AG04449 (cell line): Measurements from ENCODE around the gene MOCS1.

Source experiments
- CTCF ChIA-PET: fragments of 350-600 bp; formaldehyde crosslinking; extraction: SDS; loops from one replicate; lab custom pipeline; 2021; ENCODE audit warnings: antibody characterized with exemption; lab: Yijun Ruan, JAX
- POLR2A ChIA-PET: fragments of 400-600, 350-600 bp; formaldehyde crosslinking; extraction: SDS; loops from one replicate; lab custom pipeline; 2020; ENCODE audit warnings: antibody characterized with exemption, inconsistent platforms; lab: Yijun Ruan, JAX
- DNase-seq: peaks from one replicate; pipeline ENCODE4 v3.0.0-alpha.2; 2010; ENCODE audit warnings: low read depth, low spot score
- H3K4me3 ChIP-seq: 2 replicates; pipeline ENCODE4 v1.5.1; 2011; ENCODE audit warnings: low read depth, mild to moderate bottlenecking, control low read depth, low read length
- CTCF ChIP-seq: IDR thresholded peaks from one replicate; pipeline ENCODE4 v1.5.1; 2011; ENCODE audit warnings: mild to moderate bottlenecking, moderate library complexity, low read length, control low read depth, inconsistent platforms; ENCODE audit not compliant: insufficient read depth; ENCODE audit errors: missing control alignments

The MOCS1 gene

GRCh38 chr6:39873439-39873838 is 60.8 kb downstream of the MOCS1 start:
- ChIA-PET POLR2A (no interaction called here), CTCF (interaction anchor here (0.9 to 10.8 kb wide), 6 partner anchors 8 to 511 kb away, joined by 3 to 140 read pairs (median 4); no protein-coding TSS in a partner anchor)
- TF ChIP-seq CTCF = no peak
- DNase-seq = no peak
- no peak overlapping the region for H3K4me3 ChIP-seq

DNA sequence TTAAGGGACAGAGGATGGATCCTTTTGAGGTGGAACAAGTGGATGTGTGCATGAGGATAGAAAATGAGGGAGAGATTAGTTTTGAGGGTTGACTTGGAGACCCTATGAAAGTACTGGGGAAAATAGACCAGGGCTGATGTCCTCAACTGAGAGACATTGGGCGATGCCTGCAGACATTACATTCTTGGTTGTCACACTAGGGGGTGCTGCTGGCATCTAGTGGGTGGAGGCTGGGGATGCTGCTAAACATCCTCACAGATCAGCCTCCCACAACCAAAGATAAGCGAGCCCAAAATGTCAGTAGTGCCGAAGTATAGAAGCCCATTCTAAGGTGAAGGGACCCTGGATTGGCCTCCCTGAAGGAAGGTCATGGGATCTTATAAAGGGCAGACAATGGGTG is 63.3 kb downstream of the MOCS1 start:
- DNase-seq = no peak
- CTCF ChIA-PET = interaction anchor here (1.0 to 1.6 kb wide), 2 partner anchors 9 to 22 kb away, joined by 3 read pairs; no protein-coding TSS in a partner anchor
- POLR2A ChIA-PET = no interaction called here
- H3K4me3 ChIP-seq = no peak overlapping the region
- TF ChIP-seq CTCF = no peak

- ChIA-PET POLR2A (no interaction called here), CTCF (interaction anchor here (1.8 to 8.2 kb wide), 4 partner anchors 11 to 441 kb away, joined by 6 to 180 read pairs (median 126); no protein-coding TSS in a partner anchor)
- no peak for DNase-seq
- no peak overlapping the region for H3K4me3 ChIP-seq
- TF ChIP-seq CTCF = peak; percentile 12
Observed at GRCh38 chr6:39867592-39867991, 66.7 kb downstream of the MOCS1 start.

- peak; percentile 80 for TF ChIP-seq CTCF
- no peak for DNase-seq
- no peak overlapping the region for H3K4me3 ChIP-seq
- POLR2A ChIA-PET = no interaction called here
- CTCF ChIA-PET = interaction anchor here (0.6 to 8.2 kb wide), 28 partner anchors 12 to 503 kb away, joined by 3 to 180 read pairs (median 4); partner anchors contain the start of gene DAAM2
Observed at GRCh38 chr6:39865011-39865888, 69.0 kb downstream of the MOCS1 start.

- no peak overlapping the region for H3K4me3 ChIP-seq
- no peak for DNase-seq
- no peak for TF ChIP-seq CTCF
- ChIA-PET POLR2A (no interaction called here), CTCF (interaction anchor here (1.0 to 8.2 kb wide), 4 partner anchors 8 to 29 kb away, joined by 3 to 180 read pairs (median 57); no protein-coding TSS in a partner anchor)
Observed at GRCh38 chr6:39861663-39862062, 72.6 kb downstream of the MOCS1 start.

GRCh38 chr6:39859025-39859424 is 75.2 kb downstream of the MOCS1 start:
- POLR2A ChIA-PET = no interaction called here
- no peak overlapping the region for H3K4me3 ChIP-seq
- no peak for DNase-seq
- no peak for TF ChIP-seq CTCF
- CTCF ChIA-PET = no interaction called here
